HT-29 (cell line): ENCODE measurements around the gene MYMX. TPM values are rescaled to one million over a fixed set of nuclear protein-coding genes. Genes with fewer than 3 reads are reported as not detected.

Experiments
- DNase-seq: peaks from one replicate; pipeline ENCODE4 v3.0.0-alpha.2; 2015; ENCODE audit warnings: low spot score
- total RNA-seq: library from RNA; depleted of rRNA; stranded (reverse); fragments of >200 nt; shearing (Covaris generic); gene quantifications from 2 replicates; pipeline ENCODE4 v1.2.3, GENCODE V29; 2014

The MYMX gene
- total RNA-seq, 1 experiment from 2014 or later = not detected

DNA sequence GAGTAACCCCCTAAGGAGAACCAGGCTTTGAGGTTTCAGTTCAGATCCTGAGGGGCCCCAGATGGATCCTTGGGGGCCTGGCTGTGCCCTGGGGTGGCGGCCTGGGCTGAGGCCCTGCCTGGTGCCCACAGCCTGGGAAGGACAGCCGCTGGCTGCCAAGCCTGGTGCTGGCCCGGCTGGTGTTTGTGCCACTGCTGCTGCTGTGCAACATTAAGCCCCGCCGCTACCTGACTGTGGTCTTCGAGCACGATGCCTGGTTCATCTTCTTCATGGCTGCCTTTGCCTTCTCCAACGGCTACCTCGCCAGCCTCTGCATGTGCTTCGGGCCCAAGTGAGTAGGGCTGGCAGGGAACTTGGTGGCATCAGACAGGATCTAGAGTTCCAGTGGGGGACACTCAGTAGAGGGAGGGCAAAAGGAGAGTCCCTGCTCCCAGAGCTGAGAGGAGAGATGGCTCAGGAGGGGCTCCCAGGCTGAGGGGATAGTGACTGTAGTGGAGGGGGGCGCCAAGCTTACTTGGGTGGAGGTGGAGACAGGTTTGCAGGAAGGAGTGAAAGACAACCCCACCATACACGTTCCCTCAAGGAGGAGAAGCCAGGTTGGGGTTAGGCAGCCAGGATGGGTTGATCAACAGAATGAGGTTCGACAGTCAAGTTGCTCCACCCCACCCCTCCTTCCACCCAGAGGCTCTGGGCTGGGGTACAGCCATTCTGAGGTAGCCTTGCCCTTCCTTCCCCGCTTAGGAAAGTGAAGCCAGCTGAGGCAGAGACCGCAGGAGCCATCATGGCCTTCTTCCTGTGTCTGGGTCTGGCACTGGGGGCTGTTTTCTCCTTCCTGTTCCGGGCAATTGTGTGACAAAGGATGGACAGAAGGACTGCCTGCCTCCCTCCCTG is 16.2 kb downstream of the MYMX start:
- DNase-seq = no peak

DNA sequence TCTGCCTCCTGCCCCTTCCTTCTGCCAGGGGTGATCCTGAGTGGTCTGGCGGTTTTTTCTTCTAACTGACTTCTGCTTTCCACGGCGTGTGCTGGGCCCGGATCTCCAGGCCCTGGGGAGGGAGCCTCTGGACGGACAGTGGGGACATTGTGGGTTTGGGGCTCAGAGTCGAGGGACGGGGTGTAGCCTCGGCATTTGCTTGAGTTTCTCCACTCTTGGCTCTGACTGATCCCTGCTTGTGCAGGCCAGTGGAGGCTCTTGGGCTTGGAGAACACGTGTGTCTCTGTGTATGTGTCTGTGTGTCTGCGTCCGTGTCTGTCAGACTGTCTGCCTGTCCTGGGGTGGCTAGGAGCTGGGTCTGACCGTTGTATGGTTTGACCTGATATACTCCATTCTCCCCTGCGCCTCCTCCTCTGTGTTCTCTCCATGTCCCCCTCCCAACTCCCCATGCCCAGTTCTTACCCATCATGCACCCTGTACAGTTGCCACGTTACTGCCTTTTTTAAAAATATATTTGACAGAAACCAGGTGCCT is 16.9 kb downstream of the MYMX start:
- no peak for DNase-seq

GRCh38 chr6:44234101-44235025 is 17.6 kb downstream of the MYMX start:
- DNase-seq = peak; percentile 81

GRCh38 chr6:44235269-44235668 is 18.5 kb downstream of the MYMX start:
- DNase-seq = no peak

DNA sequence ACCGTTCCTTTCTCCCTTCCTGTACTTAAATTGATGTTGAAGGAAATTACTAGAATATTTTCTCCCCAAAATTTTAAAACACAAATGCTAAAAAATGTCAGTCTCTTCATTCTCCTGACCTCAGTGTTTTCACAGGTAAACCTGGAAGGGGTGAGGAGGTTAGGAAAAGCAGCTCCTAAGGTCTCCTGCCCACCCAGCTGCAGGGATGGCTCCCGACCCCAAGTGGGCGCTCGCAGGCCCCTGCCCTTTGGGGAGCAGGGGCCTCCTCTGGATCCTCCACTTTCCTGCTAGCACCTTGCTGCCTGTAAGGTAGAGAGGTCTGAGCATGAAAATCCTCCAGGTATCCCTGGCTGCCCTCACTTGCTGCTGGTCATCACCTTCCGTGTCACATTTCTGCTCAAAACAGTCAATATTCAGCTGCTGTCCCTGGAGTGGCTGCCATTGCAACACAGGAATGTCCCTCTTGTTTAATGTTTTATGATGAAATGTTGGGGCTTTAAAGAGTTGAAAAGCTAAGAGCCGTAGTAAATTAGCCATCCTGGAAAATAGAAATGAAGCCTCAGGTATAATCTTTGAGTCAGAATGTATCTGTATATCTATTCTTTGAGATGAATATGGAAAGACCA is 19.3 kb downstream of the MYMX start:
- DNase-seq = no peak

- peak; percentile 97 for DNase-seq
Measured at GRCh38 chr6:44237021-44237812, 20.5 kb downstream of the MYMX start.

DNA sequence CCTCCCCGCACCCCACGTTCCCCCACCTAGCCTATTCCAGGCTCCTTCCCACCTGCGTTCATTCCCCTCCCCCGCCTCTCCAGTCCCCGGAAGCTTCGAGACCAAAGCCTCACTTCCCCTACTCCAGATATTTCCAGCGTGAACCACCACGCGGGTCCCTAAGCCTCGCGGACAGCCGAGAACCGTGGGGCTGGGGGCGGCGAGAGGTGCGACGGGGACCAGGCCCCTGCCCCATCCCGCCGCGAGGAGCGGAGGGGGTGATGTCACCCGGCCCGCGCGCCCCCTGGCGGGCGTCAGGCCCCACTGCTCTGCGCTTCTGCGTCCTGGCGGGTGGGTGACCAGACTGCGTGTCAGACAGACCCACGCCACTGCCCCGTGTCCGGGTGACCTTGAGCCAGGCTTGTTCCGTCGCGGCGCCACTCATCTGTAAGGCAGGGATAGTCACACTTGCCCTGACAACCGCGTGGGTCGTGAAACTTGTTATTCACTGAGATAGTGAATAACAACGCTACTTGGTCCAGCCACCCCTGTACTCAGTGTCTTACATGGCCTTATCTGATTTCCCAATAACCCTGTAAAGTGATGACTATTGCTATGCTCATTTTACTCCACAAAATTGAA is 21.2 kb downstream of the MYMX start:
- DNase-seq = peak; percentile 83

DNA sequence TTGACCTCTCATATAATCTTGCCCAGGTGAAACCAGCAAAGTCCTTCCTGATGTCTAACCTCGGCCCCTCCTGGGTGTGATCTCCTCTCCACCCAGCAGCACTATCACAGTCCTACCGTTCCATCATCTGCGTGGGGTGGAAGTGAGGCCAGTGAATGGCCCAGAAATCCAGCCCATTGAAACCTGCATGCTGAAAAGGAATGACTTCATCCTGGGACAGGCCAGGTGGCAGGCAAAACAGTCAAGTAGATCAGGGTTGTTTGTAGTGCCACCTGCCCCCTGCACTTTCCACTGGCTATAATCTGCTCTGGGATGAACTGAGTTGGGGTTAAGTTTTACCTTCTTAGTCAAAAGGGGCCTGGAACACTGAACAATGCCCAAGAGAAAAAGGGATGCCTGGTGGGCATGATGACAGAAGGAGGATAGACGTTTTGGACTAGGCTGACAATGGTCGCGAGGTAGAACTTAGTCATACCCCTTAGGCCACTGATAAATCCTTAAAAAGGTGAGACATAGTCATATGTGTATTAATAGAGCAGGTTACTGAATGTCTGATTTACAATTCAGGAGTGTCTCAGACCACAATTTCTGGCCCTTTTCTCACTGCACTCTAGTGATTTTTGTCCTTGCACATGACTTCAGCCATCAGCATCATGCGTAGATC is 22.1 kb downstream of the MYMX start:
- no peak for DNase-seq

GRCh38 chr6:44243345-44243744 is 26.6 kb downstream of the MYMX start:
- DNase-seq = no peak

GRCh38 chr6:44245391-44245911 is 28.7 kb downstream of the MYMX start:
- no peak for DNase-seq

GRCh38 chr6:44245912-44246662 is 29.4 kb downstream of the MYMX start:
- peak; percentile 81 for DNase-seq

DNA sequence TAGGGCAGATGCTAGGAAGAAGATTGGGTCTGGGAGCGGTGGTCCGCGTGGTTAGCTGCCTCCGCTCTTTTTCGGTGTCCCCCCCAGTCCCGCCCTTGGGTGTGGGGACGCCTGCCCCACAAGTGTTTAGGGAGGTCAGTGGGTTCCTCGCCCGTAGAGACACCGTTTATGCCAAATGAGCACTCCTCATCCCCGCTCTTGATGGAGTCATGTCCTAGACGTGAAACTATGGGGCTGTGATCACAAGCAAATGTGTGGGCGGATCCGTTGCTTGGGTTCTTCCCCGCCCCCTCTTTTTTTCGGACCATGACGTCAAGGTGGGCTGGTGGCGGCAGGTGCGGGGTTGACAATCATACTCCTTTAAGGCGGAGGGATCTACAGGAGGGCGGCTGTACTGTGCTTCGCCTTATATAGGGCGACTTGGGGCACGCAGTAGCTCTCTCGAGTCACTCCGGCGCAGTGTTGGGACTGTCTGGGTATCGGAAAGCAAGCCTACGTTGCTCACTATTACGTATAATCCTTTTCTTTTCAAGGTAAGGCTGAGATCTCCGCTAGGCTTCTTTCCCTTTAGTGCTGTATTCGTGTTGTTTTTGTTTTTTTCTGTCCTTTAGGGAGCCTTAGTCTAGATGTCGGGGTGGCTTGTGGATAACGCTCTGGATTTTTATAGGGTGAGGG is 30.1 kb downstream of the MYMX start, which contains the start of gene HSP90AB1:
TSS of gene HSP90AB1 (plus strand) at position 439 of the 675 bp plus-strand sequence. CDS start 1,529 bp downstream, outside the sequence.
- peak; percentile 98 for DNase-seq

DNA sequence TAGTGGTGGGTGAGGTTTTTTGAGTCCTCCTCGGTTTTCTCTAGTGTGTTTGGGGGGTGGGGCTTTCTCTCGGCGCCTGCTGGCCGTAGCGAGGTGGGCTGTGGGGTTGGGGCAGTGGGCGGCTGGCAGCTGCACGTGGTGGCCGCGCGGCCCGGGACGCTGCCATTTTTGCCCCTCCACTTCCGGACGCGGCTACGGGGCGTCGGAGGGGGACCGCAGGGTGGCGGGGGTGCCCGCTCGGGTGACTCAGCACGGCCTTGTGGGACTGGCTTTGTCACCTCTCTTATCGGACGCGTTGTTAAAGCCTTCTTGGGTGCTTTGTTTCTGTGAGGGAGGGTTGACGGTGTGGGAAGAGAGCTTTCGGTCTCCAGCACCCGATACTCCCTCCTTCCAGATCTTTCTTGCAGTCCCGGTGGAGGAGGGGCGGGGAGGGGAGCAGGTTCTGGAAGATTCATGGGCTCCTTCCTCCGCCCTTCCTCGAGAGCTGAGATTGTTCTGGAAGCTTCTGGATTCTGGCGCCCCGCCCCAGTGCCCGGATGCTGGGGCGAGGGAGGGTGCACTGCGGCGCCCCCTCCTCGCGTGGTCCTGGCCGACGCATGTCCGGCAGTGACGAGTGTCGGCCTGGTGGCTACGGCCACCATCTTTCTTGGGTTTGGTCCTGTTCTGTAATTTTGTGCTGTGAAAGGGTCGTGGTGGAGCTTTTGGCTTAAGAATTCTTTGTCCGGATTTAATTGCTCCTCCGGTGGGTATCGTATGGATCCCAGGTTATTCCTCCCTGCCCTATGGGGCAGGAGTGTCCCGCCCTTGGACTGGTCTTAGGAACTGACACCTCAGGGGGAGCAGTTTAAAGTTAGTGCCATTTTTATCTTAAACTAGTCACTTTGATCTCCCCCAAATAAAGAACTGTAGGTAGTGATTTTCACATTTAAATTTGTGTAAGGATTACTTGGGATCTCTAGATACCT is 30.9 kb downstream of the MYMX start:
- DNase-seq = peak; percentile 56

- no peak for DNase-seq
Measured at GRCh38 chr6:44248579-44248978, 31.9 kb downstream of the MYMX start.

GRCh38 chr6:44249082-44249748 is 32.5 kb downstream of the MYMX start:
- no peak for DNase-seq

DNA sequence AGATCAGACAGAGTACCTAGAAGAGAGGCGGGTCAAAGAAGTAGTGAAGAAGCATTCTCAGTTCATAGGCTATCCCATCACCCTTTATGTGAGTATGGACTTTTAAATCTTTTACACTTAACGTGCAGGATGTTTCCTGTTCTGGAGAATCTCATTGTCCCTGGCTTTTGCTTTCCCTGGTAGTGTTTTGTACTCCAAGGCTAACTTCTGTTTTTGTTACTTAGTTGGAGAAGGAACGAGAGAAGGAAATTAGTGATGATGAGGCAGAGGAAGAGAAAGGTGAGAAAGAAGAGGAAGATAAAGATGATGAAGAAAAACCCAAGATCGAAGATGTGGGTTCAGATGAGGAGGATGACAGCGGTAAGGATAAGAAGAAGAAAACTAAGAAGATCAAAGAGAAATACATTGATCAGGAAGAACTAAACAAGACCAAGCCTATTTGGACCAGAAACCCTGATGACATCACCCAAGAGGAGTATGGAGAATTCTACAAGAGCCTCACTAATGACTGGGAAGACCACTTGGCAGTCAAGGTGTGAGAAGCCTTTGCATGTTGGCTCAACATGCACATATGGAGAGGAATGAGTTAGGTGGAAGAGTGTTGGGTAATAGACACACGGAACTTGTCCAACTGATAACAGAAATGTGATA is 33.5 kb downstream of the MYMX start:
- no peak for DNase-seq
